ENCODE data around the gene UBL4B.

UBL4B gene

DNA sequence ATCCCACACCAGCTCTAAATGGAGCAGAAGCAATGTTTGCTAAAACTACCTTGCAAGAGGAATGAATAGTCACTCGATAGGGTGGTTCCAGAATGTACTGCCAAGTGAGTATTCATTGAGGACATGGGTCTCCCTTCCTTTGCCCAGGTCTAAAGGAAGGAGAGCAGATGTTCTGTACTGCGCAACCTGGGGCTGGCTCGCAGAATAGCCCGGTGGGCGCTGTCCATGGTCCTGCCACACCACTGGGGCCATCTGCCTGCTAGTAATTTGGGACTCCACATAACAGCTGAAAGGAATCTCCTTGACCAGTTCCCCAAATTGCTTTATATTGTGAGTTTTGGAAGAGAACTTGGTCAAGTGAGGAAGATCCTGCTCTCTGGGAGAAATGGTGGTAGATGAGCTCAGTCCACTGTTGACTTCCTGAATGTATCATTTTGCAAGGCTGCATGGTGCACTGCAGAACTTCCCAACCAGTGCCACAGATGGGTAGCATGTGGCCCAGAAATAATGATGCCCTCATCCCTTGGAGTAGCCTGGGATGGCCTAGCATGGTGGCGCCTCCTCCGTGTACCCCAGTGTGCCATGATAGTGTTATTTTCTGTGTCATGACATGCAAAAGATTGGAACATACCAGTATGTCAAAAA, 43.8 kb downstream of the UBL4B start:
- peak; percentile 57 to 66 for DNase-seq (ENCODE audit: low read depth in 1 of 2, low spot score in 1 of 2)
- no peak for TF ChIP-seq JUND (IDR thresholded peaks at IDR 0.05; ENCODE audit: low read depth)
- in situ Hi-C loops (cut with HindIII; ENCODE audit: low pct_unique_long_range_greater_than_20kb, low sequenced_read_pairs), result no loop called here

DNA sequence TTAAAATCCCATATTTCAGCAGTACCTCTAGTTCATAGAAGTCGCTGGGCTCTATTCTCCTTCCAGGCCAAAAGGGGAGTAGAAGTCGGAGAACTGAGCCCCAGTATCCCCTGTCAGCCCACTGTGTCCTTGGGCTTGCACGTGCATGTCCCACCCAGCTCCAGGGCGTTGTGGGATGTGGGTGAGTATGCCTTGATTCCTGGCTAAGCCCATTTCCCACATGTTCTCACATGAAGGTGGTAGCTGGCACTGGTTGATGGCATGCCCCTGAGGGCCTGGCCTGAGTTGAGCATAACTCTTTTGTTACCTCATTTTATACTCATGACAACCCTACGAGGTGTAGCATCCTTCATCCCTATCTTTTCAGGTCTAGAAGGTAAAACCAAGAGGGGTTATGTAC, 46.0 kb downstream of the UBL4B start:
- no peak for TF ChIP-seq JUND (IDR thresholded peaks at IDR 0.05; ENCODE audit: low read depth)

GRCh38 chr1:110159168-110159567, 46.9 kb downstream of the UBL4B start:
- DNase-seq (ENCODE audit: low read depth in 1 of 2, low spot score in 1 of 2), result no peak
- in situ Hi-C loops (cut with HindIII; ENCODE audit: low pct_unique_long_range_greater_than_20kb, low sequenced_read_pairs), result no loop called here
- TF ChIP-seq JUND (IDR thresholded peaks at IDR 0.05; ENCODE audit: low read depth), result no peak

More for the DNA sequence above, 46.0 kb downstream of the UBL4B start:
- in situ Hi-C loops (cut with HindIII; ENCODE audit: low pct_unique_long_range_greater_than_20kb, low sequenced_read_pairs), result no loop called here
- DNase-seq (ENCODE audit: low read depth in 1 of 2, low spot score in 1 of 2), result no peak

GRCh38 chr1:110160538-110161100, 48.4 kb downstream of the UBL4B start:
- no peak for TF ChIP-seq JUND (IDR thresholded peaks at IDR 0.05; ENCODE audit: low read depth)
- in situ Hi-C loops (cut with HindIII; ENCODE audit: low pct_unique_long_range_greater_than_20kb, low sequenced_read_pairs), result no loop called here

GRCh38 chr1:110161165-110161564, 48.9 kb downstream of the UBL4B start:
- no peak for TF ChIP-seq JUND (IDR thresholded peaks at IDR 0.05; ENCODE audit: low read depth)
- DNase-seq (ENCODE audit: low read depth in 1 of 2, low spot score in 1 of 2), result no peak
- in situ Hi-C loops (cut with HindIII; ENCODE audit: low pct_unique_long_range_greater_than_20kb, low sequenced_read_pairs), result no loop called here

More at GRCh38 chr1:110160538-110161100, 48.4 kb downstream of the UBL4B start:
- no peak for DNase-seq (ENCODE audit: low read depth in 1 of 2, low spot score in 1 of 2)

GRCh38 chr1:110161849-110162248, 49.6 kb downstream of the UBL4B start:
- TF ChIP-seq JUND (IDR thresholded peaks at IDR 0.05; ENCODE audit: low read depth), result no peak
- no peak for DNase-seq (ENCODE audit: low read depth in 1 of 2, low spot score in 1 of 2)
- in situ Hi-C loops (cut with HindIII; ENCODE audit: low pct_unique_long_range_greater_than_20kb, low sequenced_read_pairs), result no loop called here

All from T47D (cell line).